ENCODE measurements around the gene KLHL20.

DNA sequence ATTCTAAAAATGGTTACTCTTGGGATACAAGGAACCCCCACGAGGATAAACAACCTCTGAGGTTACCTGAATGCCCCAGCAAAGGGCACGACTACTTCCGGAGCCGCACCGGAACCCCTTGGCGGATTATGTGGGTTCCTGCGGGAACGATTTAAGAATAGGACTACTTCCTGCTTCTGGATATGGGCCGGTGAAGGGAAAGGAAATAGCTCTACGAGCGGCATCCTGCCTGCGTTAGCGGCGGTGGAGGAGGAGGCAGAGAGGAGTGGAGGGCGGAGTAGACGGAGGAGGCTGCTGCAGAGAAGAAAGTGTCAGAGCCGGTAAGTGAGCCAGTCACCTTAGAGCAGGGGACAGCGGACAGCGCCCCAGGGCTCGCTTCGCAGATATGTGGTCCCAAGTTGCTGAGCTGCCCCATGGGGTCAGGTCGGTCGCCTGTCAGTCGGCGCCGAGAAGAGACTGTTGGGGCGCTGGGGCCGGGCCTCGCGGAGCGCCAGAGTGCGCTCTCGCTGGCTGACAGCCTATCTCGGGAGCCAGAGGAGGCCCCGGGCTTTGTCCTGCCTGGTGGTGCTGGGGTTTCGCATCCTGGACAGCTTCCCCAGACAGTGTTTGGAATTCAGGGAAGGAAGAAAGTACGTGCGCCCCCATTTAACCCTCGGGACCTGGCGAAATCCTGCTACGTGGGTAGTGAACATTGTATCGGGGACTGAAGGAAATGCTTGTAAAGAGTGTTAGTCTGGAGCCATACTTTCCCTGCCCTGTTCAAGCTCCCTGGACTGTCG, at the start of gene KLHL20:
- TF ChIP-seq, protein P1, sequence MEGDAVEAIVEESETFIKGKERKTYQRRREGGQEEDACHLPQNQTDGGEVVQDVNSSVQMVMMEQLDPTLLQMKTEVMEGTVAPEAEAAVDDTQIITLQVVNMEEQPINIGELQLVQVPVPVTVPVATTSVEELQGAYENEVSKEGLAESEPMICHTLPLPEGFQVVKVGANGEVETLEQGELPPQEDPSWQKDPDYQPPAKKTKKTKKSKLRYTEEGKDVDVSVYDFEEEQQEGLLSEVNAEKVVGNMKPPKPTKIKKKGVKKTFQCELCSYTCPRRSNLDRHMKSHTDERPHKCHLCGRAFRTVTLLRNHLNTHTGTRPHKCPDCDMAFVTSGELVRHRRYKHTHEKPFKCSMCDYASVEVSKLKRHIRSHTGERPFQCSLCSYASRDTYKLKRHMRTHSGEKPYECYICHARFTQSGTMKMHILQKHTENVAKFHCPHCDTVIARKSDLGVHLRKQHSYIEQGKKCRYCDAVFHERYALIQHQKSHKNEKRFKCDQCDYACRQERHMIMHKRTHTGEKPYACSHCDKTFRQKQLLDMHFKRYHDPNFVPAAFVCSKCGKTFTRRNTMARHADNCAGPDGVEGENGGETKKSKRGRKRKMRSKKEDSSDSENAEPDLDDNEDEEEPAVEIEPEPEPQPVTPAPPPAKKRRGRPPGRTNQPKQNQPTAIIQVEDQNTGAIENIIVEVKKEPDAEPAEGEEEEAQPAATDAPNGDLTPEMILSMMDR (IDR thresholded peaks at IDR 0.05) = peak in 2 of 7 experiments; percentile 17 to 19
- peak; percentile 37 to 89 (median 88) for TF ChIP-seq POLR2A (IDR thresholded peaks at IDR 0.05)

Data from body of pancreas (tissue), 4 donors.